NCI-H2196 treated with DMSO at 0.1 percent for 48 hours (cell line): ENCODE data around the gene PPP2R5E.
"Not testable (repeated sequence)": the region's sequence is repeated elsewhere in the genome, so short reads cannot be mapped to it uniquely, and the experiment has no call there.

ENCODE experiments used
- DNase-seq: peaks from one replicate; lab custom pipeline; 2025; ENCODE audit not compliant: unreplicated experiment; lab: John Stamatoyannopoulos, UW

PPP2R5E gene

GRCh38 chr14:63523735-63524426 is 19.3 kb downstream of the PPP2R5E start:
- DNase-seq = no peak

- DNase-seq = not testable (repeated sequence)
These were observed 20.7 kb downstream of the PPP2R5E start for GRCh38 chr14:63522511-63522910.

- DNase-seq = no peak
These were observed 25.8 kb downstream of the PPP2R5E start for GRCh38 chr14:63517354-63517753.

- no peak for DNase-seq
These were observed 27.9 kb downstream of the PPP2R5E start for GRCh38 chr14:63515240-63515639.

- no peak for DNase-seq
These were observed 29.4 kb downstream of the PPP2R5E start for GRCh38 chr14:63513756-63514155.

- DNase-seq = no peak
These were observed 30.3 kb downstream of the PPP2R5E start for GRCh38 chr14:63512861-63513260.

- DNase-seq = no peak
These were observed 32.6 kb downstream of the PPP2R5E start for GRCh38 chr14:63510538-63510937.

GRCh38 chr14:63508033-63508432 is 35.1 kb downstream of the PPP2R5E start:
- no peak for DNase-seq

DNA sequence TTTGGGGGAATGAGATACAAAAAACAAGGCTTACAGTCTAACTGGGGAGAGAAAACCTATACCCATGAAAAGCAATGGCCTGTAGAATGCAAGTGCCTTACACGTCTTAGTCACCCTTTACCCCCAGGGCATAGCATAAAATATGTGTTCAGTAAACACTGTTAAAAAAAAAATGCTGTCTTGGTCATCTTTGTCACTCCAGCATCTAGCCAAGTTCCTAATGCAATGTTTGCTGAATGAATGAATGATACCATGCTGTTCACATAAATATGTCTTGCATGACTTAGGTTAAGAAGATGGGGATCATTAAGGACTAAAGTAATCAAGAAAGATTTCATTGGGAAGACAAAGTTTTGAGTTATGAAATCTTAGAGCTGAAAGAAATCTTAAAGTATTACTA is 38.5 kb downstream of the PPP2R5E start:
- DNase-seq = no peak

GRCh38 chr14:63501429-63501828 is 41.7 kb downstream of the PPP2R5E start:
- no peak for DNase-seq

- DNase-seq = no peak
These were observed 43.4 kb downstream of the PPP2R5E start for GRCh38 chr14:63499701-63500250.

- DNase-seq = no peak
These were observed 46.3 kb downstream of the PPP2R5E start for GRCh38 chr14:63496837-63497400.

DNA sequence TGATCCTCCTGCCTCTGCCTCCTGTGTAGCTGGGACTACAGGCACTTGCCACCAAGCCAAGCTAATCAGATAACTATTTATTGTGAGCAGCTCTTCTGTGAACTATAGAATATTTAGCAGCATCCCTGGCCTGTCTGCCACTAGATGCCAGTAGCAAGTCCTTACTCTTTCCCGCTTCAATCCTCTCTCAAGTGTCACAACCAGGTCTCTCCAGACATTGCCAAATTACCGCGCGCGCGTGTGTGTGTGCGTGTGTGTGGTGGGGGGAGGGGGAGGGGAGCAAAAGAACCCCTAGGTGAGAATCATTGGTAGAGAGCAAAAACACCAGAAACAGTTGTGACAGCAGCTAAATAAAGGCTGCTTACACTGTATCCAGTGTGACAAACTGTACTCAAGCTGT is 49.9 kb downstream of the PPP2R5E start:
- peak; percentile 11 for DNase-seq

DNA sequence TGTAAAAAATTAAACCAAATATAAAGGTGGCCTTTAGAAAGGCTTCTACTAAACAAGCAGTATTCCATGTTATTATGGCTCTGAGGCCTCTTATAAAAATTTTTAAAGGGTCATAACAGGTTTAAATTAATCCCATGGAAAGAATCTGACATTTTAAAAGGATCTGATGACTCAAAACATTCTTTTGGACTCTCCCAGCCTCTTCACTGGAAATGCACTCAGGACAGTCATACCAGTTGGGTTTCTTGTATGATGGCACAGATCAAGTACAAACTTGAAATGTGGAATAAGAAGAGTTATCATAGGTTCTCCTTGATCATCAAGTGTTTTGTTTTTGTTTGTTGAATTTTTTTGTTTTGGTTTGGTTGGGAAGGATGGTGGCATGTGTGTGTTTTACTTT is 50.8 kb downstream of the PPP2R5E start:
- no peak for DNase-seq

DNA sequence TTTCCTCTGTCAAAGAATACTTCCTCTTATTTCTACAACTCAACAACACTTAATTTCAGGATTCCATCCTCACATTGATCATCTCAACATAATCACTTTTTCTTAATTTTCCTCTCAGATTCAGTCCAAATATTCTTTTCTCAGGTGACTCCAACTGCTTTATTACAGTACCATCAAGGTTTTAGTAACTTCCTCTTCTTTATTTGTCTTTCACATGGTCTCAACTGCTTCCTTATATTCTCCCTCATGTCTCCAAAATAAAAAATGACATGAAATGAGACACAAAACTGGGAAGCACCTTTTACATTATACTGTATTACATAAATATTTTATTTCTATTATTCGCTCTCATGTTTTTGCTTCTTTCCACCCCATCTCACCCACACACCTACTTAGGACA is 55.5 kb downstream of the PPP2R5E start:
- DNase-seq = no peak

DNA sequence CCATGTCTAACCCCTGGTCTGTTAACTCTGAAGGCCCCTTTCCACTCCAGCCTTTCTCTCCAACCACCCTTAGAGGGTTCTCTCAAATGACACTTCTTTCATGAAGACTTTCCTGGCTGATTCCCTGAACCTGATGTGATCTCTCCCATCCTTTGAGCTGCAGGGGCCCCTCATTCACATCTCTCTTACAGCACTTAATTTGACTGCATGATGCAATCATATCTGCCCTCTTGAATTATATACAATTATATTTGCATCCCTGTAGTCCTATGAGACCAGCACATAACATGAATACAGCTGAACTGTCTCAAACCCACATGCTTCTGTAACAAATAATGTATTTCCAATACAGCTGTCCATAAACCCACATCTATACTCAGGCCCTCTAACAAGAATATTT is 56.4 kb downstream of the PPP2R5E start:
- no peak for DNase-seq

- DNase-seq = no peak
These were observed 59.9 kb downstream of the PPP2R5E start for GRCh38 chr14:63483315-63483714.

GRCh38 chr14:63480599-63480998 is 62.6 kb downstream of the PPP2R5E start:
- no peak for DNase-seq

DNA sequence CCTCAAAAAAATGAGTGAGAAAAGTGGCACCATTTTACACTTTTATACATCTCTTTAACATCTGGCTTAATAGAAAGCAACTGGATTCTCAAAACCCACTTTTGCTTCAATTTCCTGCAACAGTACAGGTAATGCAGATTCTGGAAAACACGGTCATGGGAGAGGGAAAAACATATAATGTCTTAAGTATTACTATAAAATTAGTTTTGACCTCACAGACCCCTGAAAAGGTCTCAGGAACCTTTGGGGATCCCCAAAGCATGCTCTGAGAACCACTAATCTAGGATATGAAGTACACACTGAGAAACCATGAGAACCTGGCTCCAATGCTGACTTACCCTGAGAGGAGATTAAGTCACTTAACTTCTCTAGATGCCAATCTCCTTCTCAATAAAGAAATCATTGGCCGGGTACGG is 64.7 kb downstream of the PPP2R5E start:
- DNase-seq = no peak

DNA sequence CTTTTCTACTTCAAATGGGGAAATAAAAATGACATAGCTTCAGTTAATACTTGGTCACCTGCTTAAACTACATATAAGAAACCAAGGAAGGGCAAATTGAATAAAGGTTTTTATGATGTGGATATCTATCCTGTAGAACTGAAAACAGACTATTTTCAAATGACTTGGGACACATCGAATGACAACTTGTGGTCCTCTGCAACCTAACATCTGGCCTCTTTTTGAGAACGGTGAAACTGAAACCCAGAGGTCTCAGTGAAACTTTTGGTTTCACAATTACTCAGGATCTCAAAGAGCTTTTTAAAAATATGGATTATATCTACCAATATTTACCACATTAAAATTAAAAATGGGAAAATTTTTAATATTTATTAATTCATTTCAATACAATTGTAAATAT is 65.2 kb downstream of the PPP2R5E start:
- no peak for DNase-seq

DNA sequence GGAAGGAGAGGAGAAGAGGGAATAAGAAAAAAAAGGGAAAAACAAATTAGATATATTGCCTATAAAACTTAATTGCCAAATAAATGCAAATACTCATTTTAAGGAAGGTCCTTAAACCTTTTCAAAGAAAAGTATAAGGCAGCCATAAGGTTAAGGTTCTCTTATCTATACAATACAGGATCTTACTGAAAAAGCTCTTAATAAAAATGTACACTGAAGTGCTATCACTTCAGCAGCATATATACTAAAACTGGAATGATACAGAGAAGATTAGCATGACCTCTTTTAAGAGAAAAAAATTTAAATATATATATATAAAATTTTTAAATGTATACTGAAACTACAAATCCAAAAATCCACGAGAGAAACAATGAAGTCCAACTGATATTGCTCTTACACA is 65.6 kb downstream of the PPP2R5E start:
- DNase-seq = no peak

DNA sequence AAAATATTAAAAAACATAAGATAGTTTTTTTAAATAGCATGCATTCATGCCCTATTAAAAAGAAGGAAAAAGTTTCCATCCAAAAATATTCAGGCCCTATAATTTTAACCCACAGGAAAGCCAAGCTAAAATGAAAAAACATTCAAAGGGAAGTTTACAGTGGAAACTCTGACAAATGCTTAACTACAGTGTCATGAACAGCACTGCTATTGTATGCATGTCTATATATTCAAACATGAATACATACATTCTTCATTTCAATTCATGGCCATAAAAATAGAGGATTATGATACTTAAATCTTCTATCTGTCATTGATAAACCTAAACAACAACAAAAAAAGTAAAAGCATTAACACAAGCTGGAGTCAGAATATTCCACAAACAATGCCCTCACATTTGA is 67.4 kb downstream of the PPP2R5E start:
- DNase-seq = no peak

- no peak for DNase-seq
These were observed 68.3 kb downstream of the PPP2R5E start for GRCh38 chr14:63474844-63475243.
